VCaP (cell line): ENCODE measurements around the gene AMMECR1L.
"Not testable (repeated sequence)": the region's sequence is repeated elsewhere in the genome, so short reads cannot be mapped to it uniquely, and the experiment has no call there.

Source experiments
- H3K27ac ChIP-seq: fragments of 450-650 bp; 2 replicates; pipeline ENCODE4 v1.5.1; 2017
- CTCF ChIP-seq: fragments of 450-650 bp; conservative IDR thresholded peaks from 2 replicates; pipeline ENCODE4 v1.5.1; 2017; ENCODE audit warnings: mild to moderate bottlenecking, moderate library complexity

The AMMECR1L gene

GRCh38 chr2:127911737-127912136 lies 26.0 kb upstream of the AMMECR1L start:
- no peak for TF ChIP-seq CTCF
- H3K27ac ChIP-seq = no peak overlapping the region

GRCh38 chr2:127910415-127910814 lies 24.7 kb upstream of the AMMECR1L start:
- no peak for TF ChIP-seq CTCF
- no peak overlapping the region for H3K27ac ChIP-seq

GRCh38 chr2:127909019-127909418 lies 23.3 kb upstream of the AMMECR1L start:
- no peak overlapping the region for H3K27ac ChIP-seq
- TF ChIP-seq CTCF = no peak

GRCh38 chr2:127907733-127908400 lies 22.1 kb upstream of the AMMECR1L start:
- H3K27ac ChIP-seq = not testable (repeated sequence)

GRCh38 chr2:127906206-127906926 lies 20.6 kb upstream of the AMMECR1L start:
- no peak for TF ChIP-seq CTCF
- H3K27ac ChIP-seq = no peak overlapping the region

GRCh38 chr2:127901339-127902056 lies 15.7 kb upstream of the AMMECR1L start:
- no peak for TF ChIP-seq CTCF
- H3K27ac ChIP-seq = no peak overlapping the region

- no peak overlapping the region for H3K27ac ChIP-seq
Observed at GRCh38 chr2:127897531-127898211, 11.9 kb upstream of the AMMECR1L start.

More at GRCh38 chr2:127897531-127898211, 11.9 kb upstream of the AMMECR1L start:
- TF ChIP-seq CTCF = no peak
